Tracheal epithelial cell (primary cell): Measurements from ENCODE around the gene NAA25. TPM values are rescaled to one million over a fixed set of nuclear protein-coding genes. Genes with fewer than 3 reads are reported as not detected.

Experiments used
- total RNA-seq: library from RNA; depleted of rRNA; stranded (reverse); fragments of >200 nt; gene quantifications from 2 replicates; pipeline ENCODE4 v1.2.1, GENCODE V29; 2014

Gene NAA25
- 19.3 and 30.1 TPM in 2 replicates for total RNA-seq

GRCh38 chr12:112108202-112109079 lies at the start of gene NAA25:
NAA25 (minus strand) TSS chr12:112108783; CDS start chr12:112108773, 10 bp downstream.

GRCh38 chr12:112125250-112125999 lies 16.8 kb upstream of the NAA25 start, which contains the start of gene TRAFD1:
TRAFD1 (plus strand) TSS chr12:112125560; CDS start chr12:112130523, 4,963 bp downstream.

DNA sequence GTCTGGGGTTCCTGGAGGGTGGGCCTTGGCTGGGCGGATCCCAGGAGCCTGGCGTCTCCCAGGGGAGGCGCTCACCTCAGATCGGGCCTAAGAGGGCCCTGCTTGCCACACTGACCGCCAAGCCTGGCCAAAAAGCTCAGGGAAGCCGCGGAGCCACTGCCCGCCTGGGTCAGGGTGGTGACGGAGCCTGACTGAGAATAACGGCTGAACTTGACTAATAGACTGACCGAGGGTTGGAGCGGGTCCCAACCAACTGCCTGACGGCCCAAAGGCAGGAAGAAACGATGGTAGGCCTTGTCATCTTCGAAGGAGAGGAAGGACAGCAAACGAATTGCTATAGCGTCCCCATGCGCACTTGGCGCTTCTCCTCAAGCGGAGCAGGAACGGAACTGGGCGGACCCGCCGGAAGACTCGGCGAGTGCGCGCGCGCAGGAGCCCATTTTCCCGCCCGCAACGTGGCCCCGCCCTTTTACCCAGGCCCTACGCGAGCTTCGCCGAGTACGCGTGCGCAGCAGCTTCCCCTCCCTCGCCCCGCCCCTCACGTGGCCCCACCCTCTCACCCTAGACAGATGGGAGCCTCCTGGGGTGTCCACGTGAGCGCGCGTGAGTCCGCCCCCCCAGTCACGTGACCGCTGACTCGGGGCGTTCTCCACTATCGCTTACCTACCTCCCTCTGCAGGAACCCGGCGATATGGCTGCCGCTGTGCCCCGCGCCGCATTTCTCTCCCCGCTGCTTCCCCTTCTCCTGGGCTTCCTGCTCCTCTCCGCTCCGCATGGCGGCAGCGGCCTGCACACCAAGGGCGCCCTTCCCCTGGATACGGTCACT lies 95.6 kb downstream of the NAA25 start, which contains the start of the genes ERP29 and TMEM116:
TSS of gene ERP29 (plus strand) at position 652 of the 826 bp plus-strand sequence. CDS start at position 692, 40 bp downstream.
TSS of gene TMEM116 (minus strand) at position 391 of the 826 bp plus-strand sequence. CDS start 7,895 bp downstream, outside the sequence.

Other genes with a start within 250 kb of the NAA25 start
- 9.4 and 14.9 TPM in 2 replicates for gene TMEM116, start 95.6 kb downstream of the NAA25 start, total RNA-seq
- gene ERP29, start 95.4 kb downstream of the NAA25 start, total RNA-seq, result 76.6 and 88.9 TPM in 2 replicates
- gene TRAFD1, start 16.8 kb upstream of the NAA25 start, total RNA-seq, result 28.8 and 31.1 TPM in 2 replicates